Measurements from ENCODE around the gene SPINK2.

GRCh38 chr4:56870946-56871345, 49.4 kb upstream of the SPINK2 start:
- TF ChIP-seq CTCF (IDR thresholded peaks at IDR 0.05; ENCODE audit: insufficient read depth, low read depth, low read length) (no peak), EZH2 (IDR thresholded peaks at IDR 0.05; ENCODE audit: insufficient read depth, low read length) (no peak)
